ENCODE results near the gene C7orf57.

DNA sequence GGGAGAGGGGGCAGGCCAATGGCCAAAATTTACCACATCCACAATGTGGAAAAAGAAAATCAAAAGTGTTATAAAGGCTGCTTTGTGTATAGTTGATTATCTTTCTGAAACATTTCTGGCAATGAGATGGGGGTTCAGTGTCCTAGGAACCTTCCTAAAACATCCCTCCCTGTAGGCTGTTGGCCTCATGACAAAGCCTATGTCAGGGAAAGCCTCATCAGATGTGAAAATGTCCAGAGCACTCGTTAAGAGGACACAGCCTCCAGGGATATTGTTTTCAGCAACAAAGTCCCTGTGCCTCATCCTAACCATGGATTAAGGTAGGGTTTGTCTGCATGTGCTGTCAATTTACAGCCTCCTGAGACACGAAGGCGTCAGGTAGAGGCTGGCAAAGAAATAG, 23.4 kb upstream of the C7orf57 start:
- TF ChIP-seq, protein P1, sequence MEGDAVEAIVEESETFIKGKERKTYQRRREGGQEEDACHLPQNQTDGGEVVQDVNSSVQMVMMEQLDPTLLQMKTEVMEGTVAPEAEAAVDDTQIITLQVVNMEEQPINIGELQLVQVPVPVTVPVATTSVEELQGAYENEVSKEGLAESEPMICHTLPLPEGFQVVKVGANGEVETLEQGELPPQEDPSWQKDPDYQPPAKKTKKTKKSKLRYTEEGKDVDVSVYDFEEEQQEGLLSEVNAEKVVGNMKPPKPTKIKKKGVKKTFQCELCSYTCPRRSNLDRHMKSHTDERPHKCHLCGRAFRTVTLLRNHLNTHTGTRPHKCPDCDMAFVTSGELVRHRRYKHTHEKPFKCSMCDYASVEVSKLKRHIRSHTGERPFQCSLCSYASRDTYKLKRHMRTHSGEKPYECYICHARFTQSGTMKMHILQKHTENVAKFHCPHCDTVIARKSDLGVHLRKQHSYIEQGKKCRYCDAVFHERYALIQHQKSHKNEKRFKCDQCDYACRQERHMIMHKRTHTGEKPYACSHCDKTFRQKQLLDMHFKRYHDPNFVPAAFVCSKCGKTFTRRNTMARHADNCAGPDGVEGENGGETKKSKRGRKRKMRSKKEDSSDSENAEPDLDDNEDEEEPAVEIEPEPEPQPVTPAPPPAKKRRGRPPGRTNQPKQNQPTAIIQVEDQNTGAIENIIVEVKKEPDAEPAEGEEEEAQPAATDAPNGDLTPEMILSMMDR (IDR thresholded peaks at IDR 0.05; ENCODE audit: low read length), result no peak
- TF ChIP-seq EZH2 (IDR thresholded peaks at IDR 0.05; ENCODE audit: borderline replicate concordance, low read length), result no peak
